Measurements from ENCODE around the gene ZFP36L1. TPM values are rescaled to one million over a fixed set of nuclear protein-coding genes. Genes with fewer than 3 reads are reported as not detected.

ZFP36L1 gene
- polyA plus RNA-seq, 1 donor, result 199 TPM

DNA sequence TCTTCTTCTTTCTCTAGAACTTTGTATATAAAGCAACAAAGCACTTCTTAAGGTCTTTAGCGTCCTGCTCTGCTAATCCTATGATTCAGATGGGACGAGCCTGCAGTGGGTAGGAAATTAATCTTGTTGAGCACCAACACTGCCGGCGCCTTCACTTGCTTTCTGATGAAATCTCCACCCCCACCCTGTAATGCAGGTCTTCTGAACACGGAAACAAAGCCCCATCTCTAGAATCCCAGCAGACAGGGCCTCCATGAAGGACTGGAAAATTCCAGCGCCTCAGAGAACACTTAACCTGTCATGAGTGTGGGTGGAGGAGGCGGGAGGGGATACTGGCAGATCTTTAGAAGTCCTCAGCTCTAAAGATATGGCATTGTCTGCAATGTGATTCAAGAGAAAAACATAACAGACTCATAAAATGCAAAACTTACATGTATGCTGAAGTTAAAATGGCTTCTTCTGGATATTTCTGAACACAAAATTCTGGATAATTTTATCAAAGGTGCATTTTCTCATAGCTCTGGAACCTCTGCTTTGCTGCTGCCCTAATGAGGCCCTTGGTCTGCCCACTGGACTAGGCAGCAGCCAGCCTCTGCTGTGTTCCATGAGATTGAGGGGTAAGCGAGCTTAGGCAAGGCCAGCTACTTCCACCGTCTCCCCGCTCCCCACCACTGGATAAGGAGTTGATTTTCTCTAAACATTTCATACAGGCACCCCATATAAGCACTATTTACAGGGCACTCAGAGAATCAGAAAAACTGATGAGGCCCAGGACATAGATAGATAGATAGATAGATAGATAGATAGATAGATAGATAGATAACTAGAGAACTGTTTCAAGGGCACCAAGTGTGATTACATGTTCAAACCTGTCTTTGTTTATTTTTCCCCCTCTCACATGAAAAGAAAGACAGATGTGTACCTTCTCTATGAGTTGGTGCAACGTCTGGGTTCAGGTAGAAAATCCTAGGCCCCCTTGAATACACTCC is 43.1 kb downstream of the ZFP36L1 start:
- no CpG with 5 or more reads among the region's 11 CpGs for WGBS (ENCODE audit: insufficient coverage, low lambda C conversion rate)
- no peak overlapping the region for H3K27ac ChIP-seq (ENCODE audit: low read length)
- no peak for DNase-seq
- H3K4me3 ChIP-seq (ENCODE audit: low read length), result no peak overlapping the region
- no peaks in the 10 kb centered on the region for H3K36me3 ChIP-seq (ENCODE audit: control insufficient read depth, insufficient read depth, low read length)
- H3K9me3 ChIP-seq (ENCODE audit: control insufficient read depth, low read depth, low read length), result no peaks in the 10 kb centered on the region
- no peaks in the 10 kb centered on the region for H3K27me3 ChIP-seq (ENCODE audit: control insufficient read depth, insufficient read depth, low read length)
- peaks cover 17% of the 10 kb centered on the region for H3K4me1 ChIP-seq (ENCODE audit: control insufficient read depth, insufficient read depth, low read length)

DNA sequence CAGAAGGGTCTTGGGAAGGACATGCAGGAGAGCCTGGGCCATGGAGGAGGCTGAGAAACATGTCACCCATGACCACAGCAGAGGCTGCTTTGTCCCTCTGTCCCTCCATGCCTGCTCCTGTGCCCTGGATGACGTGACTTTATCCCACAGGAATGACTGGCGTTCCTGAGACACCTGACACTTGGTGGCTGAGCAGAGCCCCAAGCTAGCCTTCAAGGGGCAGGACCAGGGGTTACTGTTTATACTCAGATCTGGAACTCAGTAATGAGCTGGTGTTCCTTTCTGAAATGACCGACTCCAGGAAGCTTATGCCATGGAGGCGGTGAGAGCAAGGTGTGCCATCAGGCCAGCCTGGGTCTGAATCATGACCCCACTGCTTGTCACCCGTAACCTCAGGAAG is 44.2 kb downstream of the ZFP36L1 start:
- H3K27me3 ChIP-seq (ENCODE audit: control insufficient read depth, insufficient read depth, low read length), result no peaks in the 10 kb centered on the region
- H3K27ac ChIP-seq (ENCODE audit: low read length), result no peak overlapping the region
- no peaks in the 10 kb centered on the region for H3K36me3 ChIP-seq (ENCODE audit: control insufficient read depth, insufficient read depth, low read length)
- DNase-seq, result no peak
- H3K9me3 ChIP-seq (ENCODE audit: control insufficient read depth, low read depth, low read length), result no peaks in the 10 kb centered on the region
- H3K4me3 ChIP-seq (ENCODE audit: low read length), result no peak overlapping the region
- no CpG with 5 or more reads among the region's 5 CpGs for WGBS (ENCODE audit: insufficient coverage, low lambda C conversion rate)
- H3K4me1 ChIP-seq (ENCODE audit: control insufficient read depth, insufficient read depth, low read length), result peaks cover 7% of the 10 kb centered on the region

DNA sequence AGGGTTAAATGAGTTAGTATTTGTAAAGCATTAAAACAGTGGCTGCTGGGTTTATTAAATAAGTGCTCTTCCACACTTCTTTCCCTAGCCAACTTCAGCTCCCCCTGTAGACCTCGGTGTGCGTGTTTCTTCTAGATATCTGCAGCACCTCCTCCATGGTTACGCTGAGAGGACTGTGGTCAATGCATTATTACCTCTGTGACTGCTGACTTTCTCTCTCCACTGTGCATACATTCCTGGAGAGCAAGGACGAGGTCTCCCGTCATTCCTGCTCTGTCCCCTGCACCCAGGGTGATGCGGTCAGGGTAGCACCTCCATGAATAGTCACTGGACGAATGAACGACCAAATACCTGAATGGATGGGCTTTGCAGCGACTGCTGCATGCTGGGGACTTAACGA is 44.6 kb downstream of the ZFP36L1 start:
- Histone ChIP-seq H3K36me3 (ENCODE audit: control insufficient read depth, insufficient read depth, low read length) (no peaks in the 10 kb centered on the region), H3K4me3 (ENCODE audit: low read length) (no peak overlapping the region), H3K9me3 (ENCODE audit: control insufficient read depth, low read depth, low read length) (no peaks in the 10 kb centered on the region), H3K27ac (ENCODE audit: low read length) (no peak overlapping the region), H3K4me1 (ENCODE audit: control insufficient read depth, insufficient read depth, low read length) (peaks cover 5% of the 10 kb centered on the region), H3K27me3 (ENCODE audit: control insufficient read depth, insufficient read depth, low read length) (no peaks in the 10 kb centered on the region)
- DNase-seq, result no peak
- no CpG with 5 or more reads among the region's 10 CpGs for WGBS (ENCODE audit: insufficient coverage, low lambda C conversion rate)

DNA sequence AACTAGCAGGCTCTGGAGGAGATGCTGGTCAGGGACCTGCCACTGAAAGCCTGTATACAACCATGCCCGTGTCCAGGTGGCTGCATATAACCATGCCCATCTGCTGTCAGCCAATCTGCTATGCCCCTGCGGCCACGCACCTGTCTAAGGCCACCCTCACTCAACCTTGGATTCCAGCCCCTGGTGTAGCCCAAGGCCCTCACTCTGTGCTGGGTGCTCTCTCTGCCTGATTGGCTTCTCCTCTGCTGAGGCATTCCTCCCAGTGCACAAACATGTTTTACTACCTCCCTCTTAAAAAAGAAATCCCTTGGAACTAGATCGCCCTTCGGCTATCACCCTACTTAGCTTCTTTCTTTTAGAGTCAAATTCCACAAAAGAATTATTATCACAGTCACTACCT is 45.5 kb downstream of the ZFP36L1 start:
- H3K4me1 ChIP-seq (ENCODE audit: control insufficient read depth, insufficient read depth, low read length), result no peaks in the 10 kb centered on the region
- DNase-seq, result no peak
- no peaks in the 10 kb centered on the region for H3K36me3 ChIP-seq (ENCODE audit: control insufficient read depth, insufficient read depth, low read length)
- no peaks in the 10 kb centered on the region for H3K27me3 ChIP-seq (ENCODE audit: control insufficient read depth, insufficient read depth, low read length)
- no CpG with 5 or more reads among the region's 5 CpGs for WGBS (ENCODE audit: insufficient coverage, low lambda C conversion rate)
- H3K9me3 ChIP-seq (ENCODE audit: control insufficient read depth, low read depth, low read length), result no peaks in the 10 kb centered on the region
- no peak overlapping the region for H3K27ac ChIP-seq (ENCODE audit: low read length)
- no peak overlapping the region for H3K4me3 ChIP-seq (ENCODE audit: low read length)

DNA sequence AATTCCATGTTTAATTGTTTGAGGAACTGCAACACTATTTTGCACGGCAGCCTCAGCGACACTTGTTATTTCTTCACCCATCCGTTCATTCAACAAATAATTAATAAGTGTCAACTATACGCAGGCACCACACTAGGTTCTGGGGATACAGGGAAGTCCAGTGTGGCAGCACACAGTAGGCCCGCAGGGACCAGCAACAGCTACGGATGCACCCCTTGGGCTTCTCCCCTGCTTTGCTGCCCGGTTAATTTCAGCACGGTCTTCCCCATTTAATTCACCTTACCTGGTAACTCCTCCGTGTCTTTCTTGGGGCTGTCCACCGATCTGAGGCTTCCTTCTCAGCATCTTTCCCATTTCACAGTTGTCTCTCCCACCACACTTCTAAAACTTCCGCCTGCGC is 48.3 kb downstream of the ZFP36L1 start:
- no peak overlapping the region for H3K27ac ChIP-seq (ENCODE audit: low read length)
- no peaks in the 10 kb centered on the region for H3K36me3 ChIP-seq (ENCODE audit: control insufficient read depth, insufficient read depth, low read length)
- no peak overlapping the region for H3K4me3 ChIP-seq (ENCODE audit: low read length)
- WGBS (ENCODE audit: insufficient coverage, low lambda C conversion rate), result 94% methylated on average over 2 of the region's 12 CpGs
- no peak for DNase-seq
- no peaks in the 10 kb centered on the region for H3K9me3 ChIP-seq (ENCODE audit: control insufficient read depth, low read depth, low read length)
- no peaks in the 10 kb centered on the region for H3K4me1 ChIP-seq (ENCODE audit: control insufficient read depth, insufficient read depth, low read length)
- no peaks in the 10 kb centered on the region for H3K27me3 ChIP-seq (ENCODE audit: control insufficient read depth, insufficient read depth, low read length)

DNA sequence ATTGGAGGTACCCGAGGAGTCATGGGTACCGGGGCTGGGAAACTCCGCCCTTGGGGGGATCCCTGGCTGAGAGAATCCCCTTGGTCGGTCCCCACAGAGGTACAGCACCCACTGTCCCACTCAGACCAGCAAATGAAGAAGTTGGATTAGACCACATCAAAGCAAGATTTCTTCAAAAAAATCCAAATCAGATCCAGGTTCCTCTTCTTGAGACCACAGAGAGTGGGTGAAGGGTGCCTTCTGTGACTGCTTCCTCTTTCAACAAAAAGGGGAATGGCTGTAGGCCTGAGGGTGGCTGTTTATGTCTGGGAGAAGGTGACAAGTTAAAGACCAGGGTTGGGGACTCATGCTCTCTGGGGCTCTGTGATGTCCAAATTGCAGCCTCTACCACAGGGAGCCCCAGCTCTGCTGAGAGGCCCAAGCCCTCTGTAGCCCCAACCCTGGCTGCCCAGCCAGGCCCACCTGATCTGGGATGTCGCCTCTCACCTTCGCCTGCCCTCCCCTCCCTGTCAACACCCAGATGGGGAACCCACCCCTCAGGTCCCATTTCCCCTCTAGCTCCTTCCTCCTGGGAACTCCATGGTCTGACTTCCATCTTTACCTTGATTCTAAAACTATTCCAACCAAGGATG is 50.9 kb downstream of the ZFP36L1 start:
- DNase-seq, result no peak
- no peak overlapping the region for H3K27ac ChIP-seq (ENCODE audit: low read length)
- H3K9me3 ChIP-seq (ENCODE audit: control insufficient read depth, low read depth, low read length), result no peaks in the 10 kb centered on the region
- no peaks in the 10 kb centered on the region for H3K36me3 ChIP-seq (ENCODE audit: control insufficient read depth, insufficient read depth, low read length)
- no peaks in the 10 kb centered on the region for H3K27me3 ChIP-seq (ENCODE audit: control insufficient read depth, insufficient read depth, low read length)
- WGBS (ENCODE audit: insufficient coverage, low lambda C conversion rate), result no CpG with 5 or more reads among the region's 6 CpGs
- peaks cover 7% of the 10 kb centered on the region for H3K4me1 ChIP-seq (ENCODE audit: control insufficient read depth, insufficient read depth, low read length)
- no peak overlapping the region for H3K4me3 ChIP-seq (ENCODE audit: low read length)

DNA sequence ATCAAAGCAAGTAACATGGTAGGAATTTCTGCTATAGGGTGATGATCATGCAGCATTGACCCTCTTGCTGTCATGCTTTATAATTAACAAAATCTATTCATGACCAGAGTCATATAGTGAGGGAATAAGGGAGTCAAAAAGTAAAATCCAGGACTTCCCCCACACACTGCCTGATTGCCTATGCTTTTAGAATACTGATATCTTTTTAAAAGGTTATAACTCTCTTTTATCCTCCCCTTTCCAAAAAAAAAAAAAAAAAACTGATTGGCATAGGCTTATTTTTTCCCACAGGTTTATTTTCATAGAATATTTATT is 51.4 kb downstream of the ZFP36L1 start:
- no peaks in the 10 kb centered on the region for H3K9me3 ChIP-seq (ENCODE audit: control insufficient read depth, low read depth, low read length)
- no peak for DNase-seq
- no peaks in the 10 kb centered on the region for H3K36me3 ChIP-seq (ENCODE audit: control insufficient read depth, insufficient read depth, low read length)
- peaks cover 12% of the 10 kb centered on the region for H3K4me1 ChIP-seq (ENCODE audit: control insufficient read depth, insufficient read depth, low read length)
- no peak overlapping the region for H3K27ac ChIP-seq (ENCODE audit: low read length)
- H3K27me3 ChIP-seq (ENCODE audit: control insufficient read depth, insufficient read depth, low read length), result no peaks in the 10 kb centered on the region
- H3K4me3 ChIP-seq (ENCODE audit: low read length), result no peak overlapping the region

DNA sequence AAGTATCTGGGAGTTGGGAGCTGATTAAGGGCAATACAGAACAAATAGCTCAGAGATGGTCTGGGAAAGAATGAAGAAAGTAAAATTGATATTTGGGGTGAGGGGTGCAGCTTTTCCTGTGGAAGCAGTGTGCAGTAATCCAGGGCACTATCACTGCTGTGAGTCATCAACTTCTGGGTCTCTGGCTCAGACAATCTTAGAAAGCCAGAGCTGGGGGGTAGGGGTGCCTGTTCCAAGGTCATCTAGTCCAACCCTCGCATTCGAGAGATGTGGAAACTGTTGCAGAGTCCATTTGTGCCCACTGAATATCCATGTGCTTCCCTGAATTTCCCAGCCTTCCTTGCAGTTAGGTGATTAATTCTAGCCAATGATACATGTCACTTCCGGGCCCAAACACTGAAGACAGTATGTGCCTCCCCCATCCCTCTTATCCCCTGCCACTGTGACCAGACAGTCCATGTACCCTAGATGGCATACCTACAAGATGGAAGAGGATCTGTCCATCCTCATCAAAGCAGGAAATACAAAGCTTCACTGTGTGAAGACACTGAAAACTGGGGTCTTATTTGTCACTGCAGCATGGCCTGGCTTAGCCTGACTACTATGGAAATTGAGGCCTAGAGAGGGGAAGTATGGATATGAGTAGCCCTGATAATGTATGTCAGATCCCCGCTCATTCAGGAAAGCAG is 51.9 kb downstream of the ZFP36L1 start:
- Histone ChIP-seq H3K9me3 (ENCODE audit: control insufficient read depth, low read depth, low read length) (no peaks in the 10 kb centered on the region), H3K4me1 (ENCODE audit: control insufficient read depth, insufficient read depth, low read length) (peaks cover 17% of the 10 kb centered on the region), H3K27me3 (ENCODE audit: control insufficient read depth, insufficient read depth, low read length) (no peaks in the 10 kb centered on the region), H3K4me3 (ENCODE audit: low read length) (no peak overlapping the region), H3K27ac (ENCODE audit: low read length) (no peak overlapping the region), H3K36me3 (ENCODE audit: control insufficient read depth, insufficient read depth, low read length) (no peaks in the 10 kb centered on the region)
- no CpG with 5 or more reads among the region's 4 CpGs for WGBS (ENCODE audit: insufficient coverage, low lambda C conversion rate)
- no peak for DNase-seq

DNA sequence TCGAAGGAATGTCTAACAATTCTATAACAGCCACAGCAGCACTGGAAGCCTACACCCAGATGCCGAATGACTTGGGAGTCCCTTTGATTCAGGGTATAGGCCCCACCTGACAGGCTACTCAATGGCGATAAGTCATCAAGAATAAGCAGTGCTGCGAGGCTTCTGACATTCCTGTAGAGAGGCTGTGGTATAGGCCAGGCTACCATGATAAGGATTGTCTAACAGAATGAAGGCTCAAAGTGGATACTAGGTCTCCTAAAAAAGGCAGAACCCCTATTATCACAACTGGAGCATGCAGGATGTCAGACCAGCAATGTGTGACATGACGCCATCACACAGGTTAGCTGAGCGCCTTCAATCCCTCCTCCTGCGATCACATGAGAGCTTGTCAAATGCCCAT is 53.2 kb downstream of the ZFP36L1 start:
- no peak overlapping the region for H3K4me3 ChIP-seq (ENCODE audit: low read length)
- WGBS (ENCODE audit: insufficient coverage, low lambda C conversion rate), result no CpG with 5 or more reads among the region's 7 CpGs
- no peaks in the 10 kb centered on the region for H3K27me3 ChIP-seq (ENCODE audit: control insufficient read depth, insufficient read depth, low read length)
- H3K36me3 ChIP-seq (ENCODE audit: control insufficient read depth, insufficient read depth, low read length), result no peaks in the 10 kb centered on the region
- H3K27ac ChIP-seq (ENCODE audit: low read length), result no peak overlapping the region
- H3K4me1 ChIP-seq (ENCODE audit: control insufficient read depth, insufficient read depth, low read length), result peaks cover 17% of the 10 kb centered on the region
- no peak for DNase-seq
- H3K9me3 ChIP-seq (ENCODE audit: control insufficient read depth, low read depth, low read length), result no peaks in the 10 kb centered on the region

DNA sequence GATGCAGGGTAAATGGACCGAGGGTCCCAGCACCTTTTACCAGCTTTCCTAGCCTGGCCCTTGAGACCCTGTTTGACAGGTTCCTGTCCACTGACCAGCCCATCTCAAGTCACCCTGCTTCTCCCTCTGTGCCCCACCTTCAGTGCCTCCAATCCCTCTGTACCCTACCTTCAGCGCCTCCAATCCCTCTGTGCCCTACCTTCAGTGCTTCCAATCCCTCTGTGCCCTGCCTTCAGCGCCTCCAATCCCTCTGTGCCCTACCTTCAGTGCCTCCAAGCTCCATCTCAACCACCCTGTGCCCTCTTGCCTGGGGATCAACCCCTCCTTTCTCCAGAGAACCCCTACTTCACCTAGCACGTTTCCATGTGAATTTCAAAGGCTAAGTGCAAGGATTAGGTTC is 54.3 kb downstream of the ZFP36L1 start:
- H3K27me3 ChIP-seq (ENCODE audit: control insufficient read depth, insufficient read depth, low read length), result no peaks in the 10 kb centered on the region
- peaks cover 22% of the 10 kb centered on the region for H3K4me1 ChIP-seq (ENCODE audit: control insufficient read depth, insufficient read depth, low read length)
- no peaks in the 10 kb centered on the region for H3K9me3 ChIP-seq (ENCODE audit: control insufficient read depth, low read depth, low read length)
- no CpG with 5 or more reads among the region's 4 CpGs for WGBS (ENCODE audit: insufficient coverage, low lambda C conversion rate)
- H3K4me3 ChIP-seq (ENCODE audit: low read length), result no peak overlapping the region
- H3K36me3 ChIP-seq (ENCODE audit: control insufficient read depth, insufficient read depth, low read length), result no peaks in the 10 kb centered on the region
- no peak overlapping the region for H3K27ac ChIP-seq (ENCODE audit: low read length)
- no peak for DNase-seq

Measured in large intestine (tissue), 3 donors.